ENCODE results near the gene PTPN20. TPM values are rescaled to one million over a fixed set of nuclear protein-coding genes. Genes with fewer than 3 reads are reported as not detected.

Gene PTPN20
- total RNA-seq, 1 donor from 2014 or later, result 5.3 TPM

GRCh38 chr10:47009215-47009838 lies 98.1 kb downstream of the PTPN20 start:
- TF ChIP-seq, protein P1, sequence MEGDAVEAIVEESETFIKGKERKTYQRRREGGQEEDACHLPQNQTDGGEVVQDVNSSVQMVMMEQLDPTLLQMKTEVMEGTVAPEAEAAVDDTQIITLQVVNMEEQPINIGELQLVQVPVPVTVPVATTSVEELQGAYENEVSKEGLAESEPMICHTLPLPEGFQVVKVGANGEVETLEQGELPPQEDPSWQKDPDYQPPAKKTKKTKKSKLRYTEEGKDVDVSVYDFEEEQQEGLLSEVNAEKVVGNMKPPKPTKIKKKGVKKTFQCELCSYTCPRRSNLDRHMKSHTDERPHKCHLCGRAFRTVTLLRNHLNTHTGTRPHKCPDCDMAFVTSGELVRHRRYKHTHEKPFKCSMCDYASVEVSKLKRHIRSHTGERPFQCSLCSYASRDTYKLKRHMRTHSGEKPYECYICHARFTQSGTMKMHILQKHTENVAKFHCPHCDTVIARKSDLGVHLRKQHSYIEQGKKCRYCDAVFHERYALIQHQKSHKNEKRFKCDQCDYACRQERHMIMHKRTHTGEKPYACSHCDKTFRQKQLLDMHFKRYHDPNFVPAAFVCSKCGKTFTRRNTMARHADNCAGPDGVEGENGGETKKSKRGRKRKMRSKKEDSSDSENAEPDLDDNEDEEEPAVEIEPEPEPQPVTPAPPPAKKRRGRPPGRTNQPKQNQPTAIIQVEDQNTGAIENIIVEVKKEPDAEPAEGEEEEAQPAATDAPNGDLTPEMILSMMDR (IDR thresholded peaks at IDR 0.05; ENCODE audit: insufficient read depth, low read length, poor library complexity, severe bottlenecking), result no peak
- H3K4me3 ChIP-seq (ENCODE audit: low read depth, low read length), result no peak overlapping the region
- H3K27me3 ChIP-seq (ENCODE audit: control insufficient read depth, insufficient read depth, low read length), result no peaks in the 10 kb centered on the region
- DNase-seq (ENCODE audit: low read depth), result no peak
- H3K36me3 ChIP-seq (ENCODE audit: control insufficient read depth, insufficient read depth, low read length), result no peaks in the 10 kb centered on the region

DNA sequence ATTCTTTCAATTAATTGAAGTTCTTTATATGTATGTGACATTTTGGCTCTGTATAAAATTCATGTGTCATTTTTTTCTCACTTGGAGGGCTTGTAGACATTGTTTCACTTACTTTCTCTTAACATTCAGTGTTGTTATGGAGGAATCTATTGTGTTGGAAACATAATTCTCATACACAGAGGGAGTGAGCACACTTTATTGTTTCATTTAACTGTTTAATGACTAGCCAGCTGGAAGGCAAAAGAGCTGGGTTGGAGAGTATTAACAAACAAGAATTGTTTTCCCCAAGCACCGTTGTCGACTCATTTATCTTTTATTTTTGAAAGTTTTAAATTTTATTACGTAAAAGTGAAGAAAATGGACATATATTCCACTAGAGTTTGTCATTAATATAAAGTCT lies 98.8 kb downstream of the PTPN20 start:
- no peaks in the 10 kb centered on the region for H3K27me3 ChIP-seq (ENCODE audit: control insufficient read depth, insufficient read depth, low read length)
- no peak overlapping the region for H3K4me3 ChIP-seq (ENCODE audit: low read depth, low read length)
- TF ChIP-seq, protein P1 (IDR thresholded peaks at IDR 0.05; ENCODE audit: insufficient read depth, low read length, poor library complexity, severe bottlenecking), result no peak
- no peaks in the 10 kb centered on the region for H3K36me3 ChIP-seq (ENCODE audit: control insufficient read depth, insufficient read depth, low read length)
- DNase-seq (ENCODE audit: low read depth), result no peak

- DNase-seq (ENCODE audit: low read depth), result no peak
- TF ChIP-seq, protein P1 (IDR thresholded peaks at IDR 0.05; ENCODE audit: insufficient read depth, low read length, poor library complexity, severe bottlenecking), result no peak
- Histone ChIP-seq H3K36me3 (ENCODE audit: control insufficient read depth, insufficient read depth, low read length) (no peaks in the 10 kb centered on the region), H3K4me3 (ENCODE audit: low read depth, low read length) (no peak overlapping the region), H3K27me3 (ENCODE audit: control insufficient read depth, insufficient read depth, low read length) (no peaks in the 10 kb centered on the region)
Observed at GRCh38 chr10:47012214-47012613, 101.0 kb downstream of the PTPN20 start.

- H3K36me3 ChIP-seq (ENCODE audit: control insufficient read depth, insufficient read depth, low read length), result no peaks in the 10 kb centered on the region
- no peak for DNase-seq (ENCODE audit: low read depth)
- TF ChIP-seq, protein P1 (IDR thresholded peaks at IDR 0.05; ENCODE audit: insufficient read depth, low read length, poor library complexity, severe bottlenecking), result no peak
- no peak overlapping the region for H3K4me3 ChIP-seq (ENCODE audit: low read depth, low read length)
- H3K27me3 ChIP-seq (ENCODE audit: control insufficient read depth, insufficient read depth, low read length), result no peaks in the 10 kb centered on the region
Observed at GRCh38 chr10:47013507-47014154, 102.4 kb downstream of the PTPN20 start.

GRCh38 chr10:47015404-47015803 lies 104.2 kb downstream of the PTPN20 start:
- no peak for DNase-seq (ENCODE audit: low read depth)
- TF ChIP-seq, protein P1 (IDR thresholded peaks at IDR 0.05; ENCODE audit: insufficient read depth, low read length, poor library complexity, severe bottlenecking), result no peak
- Histone ChIP-seq H3K4me3 (ENCODE audit: low read depth, low read length) (no peak overlapping the region), H3K27me3 (ENCODE audit: control insufficient read depth, insufficient read depth, low read length) (no peaks in the 10 kb centered on the region), H3K36me3 (ENCODE audit: control insufficient read depth, insufficient read depth, low read length) (no peaks in the 10 kb centered on the region)

DNA sequence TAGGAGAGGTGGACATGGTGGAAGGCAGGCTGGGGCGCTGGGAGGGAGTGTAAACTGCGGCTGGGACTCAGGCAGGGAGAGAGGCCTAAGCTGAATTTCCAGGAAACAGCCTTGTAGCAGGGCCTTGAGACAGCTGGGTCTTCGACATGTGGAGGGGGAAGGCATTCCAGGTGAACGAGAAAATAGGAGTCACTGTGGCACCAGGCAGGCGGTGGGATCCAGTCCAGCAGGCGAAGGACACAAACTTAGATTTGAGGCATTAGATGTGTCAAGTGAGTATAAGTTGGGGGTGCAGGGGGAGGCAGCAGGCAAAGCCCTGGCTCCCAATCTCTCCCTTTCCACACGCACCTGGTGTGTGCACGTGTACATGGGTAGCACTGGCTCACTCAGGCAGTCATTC lies 105.3 kb downstream of the PTPN20 start:
- no peak for DNase-seq (ENCODE audit: low read depth)
- no peaks in the 10 kb centered on the region for H3K27me3 ChIP-seq (ENCODE audit: control insufficient read depth, insufficient read depth, low read length)
- TF ChIP-seq, protein P1 (IDR thresholded peaks at IDR 0.05; ENCODE audit: insufficient read depth, low read length, poor library complexity, severe bottlenecking), result no peak
- no peaks in the 10 kb centered on the region for H3K36me3 ChIP-seq (ENCODE audit: control insufficient read depth, insufficient read depth, low read length)
- no peak overlapping the region for H3K4me3 ChIP-seq (ENCODE audit: low read depth, low read length)
